Measurements from ENCODE around the gene TMEM132D.

- TF ChIP-seq POLR2A (IDR thresholded peaks at IDR 0.05; ENCODE audit: low read depth, low read length) (no peak), CTCF (IDR thresholded peaks at IDR 0.05; ENCODE audit: extremely low read depth in 1 of 2, insufficient read depth in 1 of 2, low read depth in 1 of 2, low read length in 2 of 2) (no peak)
Observed at GRCh38 chr12:129258781-129259318, 645.0 kb downstream of the TMEM132D start.
